Psoas muscle (tissue), 8 donors: ENCODE results near the gene IQCM. TPM values are rescaled to one million over a fixed set of nuclear protein-coding genes. Genes with fewer than 3 reads are reported as not detected.
"Not testable (repeated sequence)": the region's sequence is repeated elsewhere in the genome, so short reads cannot be mapped to it uniquely, and the experiment has no call there.

Experiments used
- ATAC-seq, 4 donors: fragments of 200-7000 bp; cut with Tn5 transposase; one replicate each; pipeline ENCODE4 v1.9.1; 2020; ENCODE audit warnings: moderate library complexity in 3 of 4, mild to moderate bottlenecking in 2 of 4
- DNase-seq, 2 donors: peaks; one replicate each; pipeline ENCODE4 v3.0.0-alpha.2; 2020
- H3K27ac ChIP-seq: fragments of 200-600 bp; one replicate; pipeline ENCODE4 v1.8.0; 2022
- H3K27me3 ChIP-seq, 3 donors: fragments of 200-600 bp in 1 of 3; one replicate each; pipeline versions ENCODE4 v1.6.1 to v1.8.0; 2013 to 2022; ENCODE audit warnings: low read length in 2 of 3, mild to moderate bottlenecking in 2 of 3, moderate library complexity in 1 of 3; ENCODE audit not compliant: insufficient read depth in 3 of 3
- H3K36me3 ChIP-seq, 2 donors: fragments of 200-600 bp in 1 of 2; one replicate each; pipeline versions ENCODE4 v1.6.1 to v1.8.0; 2013 to 2022; ENCODE audit warnings: low read depth in 1 of 2, mild to moderate bottlenecking in 1 of 2, moderate library complexity in 1 of 2; ENCODE audit not compliant: insufficient read depth in 1 of 2
- H3K4me1 ChIP-seq: fragments of 200-600 bp; one replicate; pipeline ENCODE4 v1.8.0; 2022
- H3K4me3 ChIP-seq: fragments of 200-600 bp; one replicate; pipeline ENCODE4 v1.8.0; 2022; ENCODE audit warnings: mild to moderate bottlenecking
- H3K9me3 ChIP-seq: fragments of 200-600 bp; one replicate; pipeline ENCODE4 v1.8.0; 2022
- WGBS, 3 donors: extraction: QIAGEN DNeasy Blood & Tissue Kit; methylation state at CpG; one replicate each; pipeline versions ENCODE4 v1.1.6 to v1.1.7; 2013; 5-methylcytosine and 5-hydroxymethylcytosine counted together
- intact Hi-C, 2 donors: fragments of 100-400 bp; cut with DNase I; formaldehyde crosslinking; loops; one replicate each; pipeline versions ENCODE4 v1.11.0 to v1.14.2; 2022
- polyA plus RNA-seq, 3 donors: library from polyadenylated mRNA; stranded (reverse); fragments of 200-250 nt; gene quantifications; one replicate each; pipeline ENCODE4 v1.2.3, GENCODE V29; 2013
- total RNA-seq, 4 donors: library from RNA; stranded (reverse); fragmentation: NEBNext Ultra II Directional in 2 of 4; extraction: Animal tissue kit (Norgen Biotek cat#: 25700) in 2 of 4; gene quantifications; one replicate each; pipeline versions ENCODE4 v1.2.1 to v1.2.4, GENCODE V29; 2021 to 2023
- TF ChIP-seq, protein P1 (sequence below): fragments of 200-600 bp; IDR thresholded peaks from one replicate; pipeline ENCODE4 v1.8.0; 2022; ENCODE audit warnings: antibody characterized with exemption
- donor health status: healthy with polysubstance abuse.
- donor health status: DM: no; HTN: no; CAD: no; lungs with moderate emphysema.
- donor health status: Bipolar disorder and iron deficiency.
- donor health status: healthy.
- donor health status: DM: yes; HTN: yes; CAD: no.
- donor health status: DM: no; HTN: no; CAD: no.
- donor health status: DM: no; HTN: no; CAD: no.
- donor health status: DM: yes; HTN: yes; CAD: no.

Gene IQCM
- total and polyA plus RNA-seq, 7 donors = 1.1 TPM; not detected in 6

DNA sequence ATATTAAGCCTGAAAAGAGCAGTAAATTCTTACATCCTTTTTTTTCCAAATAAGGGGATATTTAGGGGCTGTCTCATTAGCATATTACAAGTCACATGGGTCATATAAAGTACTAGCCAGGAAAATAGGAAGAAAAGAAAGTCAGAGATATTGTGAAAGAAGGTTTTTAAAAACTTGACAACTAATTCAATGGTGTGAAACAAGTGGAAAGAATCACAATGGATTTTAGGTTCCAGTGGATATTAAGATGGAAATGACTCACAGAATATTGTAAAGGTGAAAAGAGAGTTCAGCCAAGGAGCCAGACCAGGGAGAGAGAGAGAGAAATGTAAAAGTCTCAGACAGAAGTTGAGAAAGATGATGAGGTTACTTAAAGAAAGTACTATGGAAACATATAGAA lies 297.2 kb downstream of the IQCM start:
- no peak overlapping the region for H3K4me3 ChIP-seq
- no peak overlapping the region for H3K27ac ChIP-seq
- no peaks in the 10 kb centered on the region for H3K9me3 ChIP-seq
- ATAC-seq (no peak), DNase-seq (no peak)
- no peaks in the 10 kb centered on the region for H3K4me1 ChIP-seq
- no peaks in the 10 kb centered on the region for H3K36me3 ChIP-seq
- H3K27me3 ChIP-seq = no peaks in the 10 kb centered on the region
- intact Hi-C loops = no loop called here
- TF ChIP-seq, protein P1, sequence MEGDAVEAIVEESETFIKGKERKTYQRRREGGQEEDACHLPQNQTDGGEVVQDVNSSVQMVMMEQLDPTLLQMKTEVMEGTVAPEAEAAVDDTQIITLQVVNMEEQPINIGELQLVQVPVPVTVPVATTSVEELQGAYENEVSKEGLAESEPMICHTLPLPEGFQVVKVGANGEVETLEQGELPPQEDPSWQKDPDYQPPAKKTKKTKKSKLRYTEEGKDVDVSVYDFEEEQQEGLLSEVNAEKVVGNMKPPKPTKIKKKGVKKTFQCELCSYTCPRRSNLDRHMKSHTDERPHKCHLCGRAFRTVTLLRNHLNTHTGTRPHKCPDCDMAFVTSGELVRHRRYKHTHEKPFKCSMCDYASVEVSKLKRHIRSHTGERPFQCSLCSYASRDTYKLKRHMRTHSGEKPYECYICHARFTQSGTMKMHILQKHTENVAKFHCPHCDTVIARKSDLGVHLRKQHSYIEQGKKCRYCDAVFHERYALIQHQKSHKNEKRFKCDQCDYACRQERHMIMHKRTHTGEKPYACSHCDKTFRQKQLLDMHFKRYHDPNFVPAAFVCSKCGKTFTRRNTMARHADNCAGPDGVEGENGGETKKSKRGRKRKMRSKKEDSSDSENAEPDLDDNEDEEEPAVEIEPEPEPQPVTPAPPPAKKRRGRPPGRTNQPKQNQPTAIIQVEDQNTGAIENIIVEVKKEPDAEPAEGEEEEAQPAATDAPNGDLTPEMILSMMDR = no peak

DNA sequence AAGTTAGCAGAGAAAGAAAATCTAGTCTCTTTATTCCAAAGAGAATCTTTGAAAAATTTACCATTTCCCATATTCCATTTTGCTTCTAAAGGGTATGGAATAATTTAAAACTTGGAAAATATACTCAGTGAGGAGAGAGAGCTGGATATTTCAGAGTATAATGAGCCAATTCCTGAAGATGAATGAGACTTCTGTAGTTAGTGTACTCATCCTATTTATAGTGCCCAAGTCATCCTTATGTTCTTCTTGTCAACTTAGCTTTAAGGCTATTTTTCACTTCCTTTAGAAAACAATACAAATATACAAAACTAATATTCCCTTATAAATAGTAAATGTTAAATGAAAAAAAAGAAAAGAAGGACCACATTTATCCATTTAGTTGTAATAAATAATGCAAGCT lies 302.6 kb downstream of the IQCM start:
- no peaks in the 10 kb centered on the region for H3K27me3 ChIP-seq
- no peak for ATAC-seq
- H3K27ac ChIP-seq = no peak overlapping the region
- no peaks in the 10 kb centered on the region for H3K4me1 ChIP-seq
- H3K9me3 ChIP-seq = no peaks in the 10 kb centered on the region
- no peaks in the 10 kb centered on the region for H3K36me3 ChIP-seq
- no peak for DNase-seq
- TF ChIP-seq, protein P1 = no peak
- no peak overlapping the region for H3K4me3 ChIP-seq
- intact Hi-C loops = no loop called here

DNA sequence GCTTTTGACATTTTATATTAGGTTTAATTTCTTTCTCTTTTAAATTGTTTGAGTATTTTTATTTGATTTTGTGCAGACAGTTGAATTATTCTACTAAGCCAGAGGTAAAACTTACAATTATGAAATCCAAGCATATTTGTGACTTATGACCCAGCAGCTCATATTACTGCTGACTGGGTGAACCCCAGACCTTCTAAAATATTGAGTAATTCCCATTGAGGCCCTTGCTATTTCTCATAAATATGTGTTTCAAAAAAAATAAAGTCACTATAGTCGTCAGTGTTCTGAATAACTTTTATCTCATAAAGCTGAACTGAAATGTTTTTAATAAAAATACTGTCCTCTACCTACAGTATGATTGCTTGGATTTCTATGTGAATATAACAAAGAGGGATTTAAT lies 303.1 kb downstream of the IQCM start:
- Histone ChIP-seq H3K4me1 (no peaks in the 10 kb centered on the region), H3K4me3 (no peak overlapping the region), H3K27ac (no peak overlapping the region), H3K27me3 (no peaks in the 10 kb centered on the region), H3K9me3 (no peaks in the 10 kb centered on the region), H3K36me3 (no peaks in the 10 kb centered on the region)
- intact Hi-C loops = no loop called here
- TF ChIP-seq, protein P1 = no peak
- DNase-seq = no peak
- 38 to 61% (median 39%) methylated on average over 1 of the region's 1 CpG for WGBS, 3 donors
- no peak for ATAC-seq

DNA sequence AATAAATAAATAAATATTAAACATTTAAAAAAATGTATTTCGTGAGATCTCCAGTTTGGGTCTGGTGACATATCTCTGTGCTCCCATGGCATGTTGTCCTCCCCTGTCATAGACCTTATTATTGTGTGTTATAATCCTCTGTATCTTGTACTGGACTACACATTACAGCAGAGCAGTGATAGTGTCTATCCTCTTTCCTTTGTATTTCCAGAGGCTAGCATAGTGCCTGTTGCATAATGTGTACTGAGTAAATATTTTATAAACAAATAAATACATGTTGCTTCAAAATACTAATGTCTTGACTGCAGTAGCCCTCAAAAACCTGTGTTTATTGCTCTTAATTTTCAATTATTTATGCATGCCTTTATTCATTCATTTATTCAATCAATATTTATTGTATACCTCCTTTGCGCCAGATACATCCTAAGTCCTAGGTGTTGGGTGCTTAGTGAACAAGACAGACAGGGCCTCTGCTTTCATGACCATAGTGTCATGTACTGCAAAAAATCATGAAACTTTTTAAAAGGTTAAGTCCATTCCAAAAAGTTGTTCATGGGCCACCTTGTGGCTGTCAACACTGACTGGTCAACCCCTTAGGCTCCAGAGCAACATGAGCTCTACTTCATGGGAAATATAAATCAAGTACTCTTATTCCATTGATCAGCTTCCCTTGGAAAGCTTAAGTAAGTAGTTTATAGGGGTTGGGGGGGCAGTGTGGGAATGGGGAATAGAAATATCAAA lies 303.9 kb downstream of the IQCM start:
- no peaks in the 10 kb centered on the region for H3K27me3 ChIP-seq
- 93 to 98% (median 96%) methylated on average over 2 of the region's 2 CpGs for WGBS, 3 donors
- no peaks in the 10 kb centered on the region for H3K4me1 ChIP-seq
- H3K9me3 ChIP-seq = no peaks in the 10 kb centered on the region
- no peaks in the 10 kb centered on the region for H3K36me3 ChIP-seq
- DNase-seq (no peak), ATAC-seq (no peak)
- TF ChIP-seq, protein P1 = no peak
- no peak overlapping the region for H3K4me3 ChIP-seq
- H3K27ac ChIP-seq = no peak overlapping the region
- intact Hi-C loops = no loop called here

DNA sequence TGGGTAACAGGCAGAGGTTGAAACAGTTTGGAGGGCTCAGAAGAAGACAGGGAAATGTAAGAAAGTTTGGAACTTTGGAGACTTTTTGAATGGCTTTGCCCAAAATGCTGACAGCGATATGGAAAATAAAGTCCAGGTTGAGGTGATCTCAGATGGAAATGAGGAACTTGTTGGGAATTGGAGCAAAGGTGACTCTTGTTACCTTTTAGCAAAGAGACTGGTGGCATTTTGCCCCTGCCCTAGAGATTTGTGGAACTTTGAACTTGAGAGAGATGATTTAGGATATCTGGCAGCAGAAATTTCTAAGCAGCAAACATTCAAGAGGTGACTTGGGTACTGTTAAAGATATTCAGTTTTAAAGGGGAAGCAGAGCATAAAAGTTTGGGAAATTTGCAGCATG lies 308.3 kb downstream of the IQCM start:
- H3K4me1 ChIP-seq, H3K36me3 ChIP-seq, H3K27me3 ChIP-seq, H3K27ac ChIP-seq, ATAC-seq, H3K9me3 ChIP-seq, intact Hi-C loops, DNase-seq, H3K4me3 ChIP-seq: not testable (repeated sequence)
- WGBS, 3 donors = 97 to 100% (median 100%) methylated on average over 1 of the region's 1 CpG
